ENCODE measurements around the gene RSBN1L.
"Not testable (repeated sequence)": the region's sequence is repeated elsewhere in the genome, so short reads cannot be mapped to it uniquely, and the experiment has no call there.

Gene RSBN1L

DNA sequence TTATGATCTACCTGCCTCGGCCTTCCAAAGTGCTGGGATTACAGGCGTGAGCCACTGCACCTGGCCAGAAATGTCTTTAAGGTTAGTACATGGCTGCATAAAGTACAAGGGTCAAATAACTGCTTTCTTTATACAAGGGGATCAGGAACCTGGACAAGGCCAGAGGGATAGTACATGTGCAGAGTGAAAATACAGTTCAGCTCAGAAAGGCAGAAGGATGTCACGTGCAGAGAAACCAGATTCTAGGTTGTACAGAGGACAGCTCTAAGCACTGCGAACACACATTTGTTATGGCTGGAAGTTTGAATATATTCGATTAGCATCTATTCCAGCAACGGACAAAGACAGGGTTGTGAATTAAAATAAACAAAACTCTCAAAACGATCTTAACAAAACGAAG is 6.0 kb upstream of the RSBN1L start:
- DNase-seq: no peak

DNA sequence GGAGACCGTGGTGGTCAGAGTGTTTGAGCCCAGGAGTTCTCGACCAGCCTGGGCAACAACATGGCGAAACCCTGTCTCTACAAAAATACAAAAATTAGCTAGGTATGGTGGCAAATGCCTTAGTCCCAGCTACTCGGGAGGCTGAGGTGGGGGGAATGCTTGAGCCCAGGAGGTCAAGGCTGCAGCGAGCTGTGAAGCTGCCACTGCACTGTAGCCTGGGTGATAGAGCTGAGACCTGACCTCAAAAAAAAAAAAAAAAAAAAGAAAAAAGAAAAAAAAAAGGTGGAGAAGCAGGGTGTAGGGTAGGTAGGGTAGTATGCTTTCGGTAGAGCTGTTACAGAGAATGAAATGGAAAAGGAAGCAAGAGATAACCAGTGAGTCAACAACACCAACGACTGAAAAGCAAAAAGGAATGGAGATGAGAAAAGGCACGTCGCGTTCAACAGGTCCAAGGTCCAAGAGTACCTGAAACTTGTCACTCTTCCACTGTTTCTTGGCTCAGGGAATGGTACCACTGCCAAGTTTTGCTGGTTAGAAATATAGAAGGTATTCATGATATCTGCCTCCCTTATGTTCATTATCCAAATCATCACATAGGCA is 4.3 kb upstream of the RSBN1L start:
- DNase-seq: no peak

DNA sequence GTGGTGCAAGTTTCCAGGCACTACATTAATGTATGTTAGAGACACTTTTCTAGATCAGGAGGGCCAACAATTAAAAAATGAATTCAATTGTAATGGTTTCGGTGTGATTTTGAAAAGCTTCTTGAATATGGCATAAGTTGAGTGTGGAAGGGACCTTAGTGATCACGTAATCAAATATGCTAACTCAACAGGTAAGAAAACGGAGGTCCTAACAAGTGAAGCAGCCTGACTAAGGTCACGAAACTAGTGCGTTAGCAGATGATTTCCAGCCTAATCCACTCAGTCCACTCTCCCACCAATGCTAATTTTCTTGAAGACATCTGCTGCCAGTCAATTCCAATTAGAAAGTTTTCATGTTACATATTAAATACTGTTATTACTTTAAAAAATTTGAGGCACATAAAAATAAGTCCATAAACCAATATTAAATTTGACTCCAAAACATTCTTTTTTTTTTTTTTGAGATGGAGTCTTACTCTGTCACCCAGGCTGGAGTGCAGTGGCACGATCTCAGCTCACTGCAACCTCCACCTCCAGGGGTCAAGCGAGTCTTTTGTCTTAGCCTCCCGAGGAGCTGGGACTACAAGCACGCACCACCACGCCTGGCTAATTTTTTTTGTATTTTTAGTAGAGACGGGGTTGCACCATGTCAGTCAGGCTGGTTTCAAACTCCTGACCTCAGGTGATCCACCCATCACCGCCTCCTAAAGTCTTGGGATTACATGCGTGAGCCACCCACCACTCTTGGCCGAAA is 2.3 kb upstream of the RSBN1L start:
- no peak for DNase-seq

DNA sequence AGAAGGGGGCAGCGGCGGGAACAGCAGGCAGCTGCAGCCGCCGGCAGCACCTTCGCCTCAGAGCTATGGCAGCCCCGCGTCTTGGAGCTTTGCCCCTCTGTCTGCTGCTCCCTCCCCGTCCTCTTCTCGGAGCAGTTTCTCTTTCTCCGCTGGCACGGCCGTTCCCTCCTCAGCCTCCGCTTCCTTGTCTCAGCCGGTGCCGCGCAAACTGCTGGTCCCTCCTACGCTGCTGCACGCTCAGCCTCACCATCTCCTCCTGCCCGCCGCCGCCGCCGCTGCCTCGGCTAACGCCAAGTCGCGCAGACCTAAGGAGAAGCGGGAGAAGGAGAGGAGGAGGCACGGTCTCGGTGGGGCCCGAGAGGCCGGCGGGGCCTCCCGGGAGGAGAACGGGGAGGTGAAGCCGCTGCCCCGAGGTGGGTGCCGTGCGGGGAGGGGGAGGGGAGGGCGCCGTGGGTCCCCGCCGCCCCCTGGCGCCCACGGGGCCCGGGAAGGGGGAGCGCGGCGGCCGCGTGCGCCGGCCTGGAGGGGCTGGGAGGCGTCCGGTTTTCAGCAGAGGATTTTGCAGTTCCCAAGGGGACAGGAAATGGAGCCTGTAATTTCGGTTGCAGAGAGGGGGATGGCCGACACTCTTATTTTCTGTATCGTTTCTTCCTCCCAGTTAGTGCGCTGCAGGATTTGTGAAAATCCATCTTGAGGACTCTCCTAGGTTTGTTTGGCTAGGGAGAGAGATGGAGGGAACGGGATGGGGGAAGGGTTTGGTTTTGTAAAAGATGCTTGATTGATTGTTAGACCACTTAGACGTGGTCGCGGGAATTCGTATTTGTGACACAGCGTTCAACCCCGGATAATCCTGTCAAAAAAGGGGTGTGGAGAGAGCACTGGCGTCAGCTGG is 630 bp downstream of the RSBN1L start:
- no peak for DNase-seq

DNA sequence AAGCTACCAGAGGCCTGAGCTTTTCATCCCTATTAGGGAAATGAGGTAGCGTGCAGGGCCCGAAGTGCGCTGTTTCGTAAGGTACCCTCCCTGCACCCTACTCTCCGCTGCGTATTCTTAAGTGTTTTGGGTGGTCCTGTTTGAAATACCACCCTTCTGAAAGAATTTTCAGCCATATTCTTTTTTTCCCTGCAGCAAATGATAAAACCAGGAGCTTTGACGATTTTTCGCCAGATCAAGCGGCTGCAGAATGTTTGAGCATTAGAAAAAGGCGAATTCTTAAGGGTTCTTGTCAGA is 1.2 kb downstream of the RSBN1L start:
- DNase-seq: no peak

DNA sequence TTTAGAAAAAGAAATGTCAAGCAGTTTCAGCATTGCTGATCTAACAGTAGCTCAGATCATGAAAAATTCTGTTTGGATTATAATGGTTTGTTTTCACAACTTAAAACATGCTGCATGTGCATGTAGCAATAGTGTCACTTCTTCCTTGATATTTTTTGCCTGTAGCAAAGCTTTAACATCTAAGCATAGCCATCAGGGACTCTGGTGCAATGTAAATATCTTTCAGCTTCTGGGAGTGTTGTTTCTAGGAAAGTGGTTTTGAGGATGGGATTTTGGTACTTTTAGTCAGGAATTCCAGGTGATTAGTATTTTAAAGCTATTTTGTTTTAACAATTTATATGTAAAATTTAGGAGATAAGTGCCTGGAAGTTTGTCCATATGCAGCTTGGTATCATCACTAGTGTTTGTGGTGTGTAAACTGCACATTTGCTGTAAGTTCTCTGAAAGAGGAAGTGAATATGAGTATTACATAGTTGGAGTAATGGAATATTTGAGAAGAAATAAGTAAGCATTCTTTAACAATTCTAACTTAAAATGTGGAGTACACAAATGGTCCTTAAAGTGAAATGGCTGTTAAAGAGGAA is 1.9 kb downstream of the RSBN1L start:
- no peak for DNase-seq

DNA sequence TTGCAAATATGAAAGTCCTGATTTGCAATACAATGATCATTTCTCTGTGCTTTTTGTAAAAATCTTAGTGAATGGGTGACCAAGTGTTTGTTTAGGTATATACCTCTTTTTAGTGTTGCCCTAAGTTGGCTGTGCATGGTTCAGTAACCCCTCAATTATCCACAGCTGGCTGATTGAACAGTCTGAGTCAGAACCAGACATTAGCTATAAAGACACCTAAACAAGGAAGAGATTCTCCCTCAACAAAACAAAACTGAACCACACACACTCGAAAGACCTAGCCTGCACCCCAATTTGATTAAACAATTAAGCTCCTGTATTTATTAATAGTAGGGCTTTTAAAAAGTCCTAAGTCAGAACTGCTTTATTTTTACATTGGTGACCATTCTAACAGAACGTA is 2.8 kb downstream of the RSBN1L start:
- DNase-seq: no peak

DNA sequence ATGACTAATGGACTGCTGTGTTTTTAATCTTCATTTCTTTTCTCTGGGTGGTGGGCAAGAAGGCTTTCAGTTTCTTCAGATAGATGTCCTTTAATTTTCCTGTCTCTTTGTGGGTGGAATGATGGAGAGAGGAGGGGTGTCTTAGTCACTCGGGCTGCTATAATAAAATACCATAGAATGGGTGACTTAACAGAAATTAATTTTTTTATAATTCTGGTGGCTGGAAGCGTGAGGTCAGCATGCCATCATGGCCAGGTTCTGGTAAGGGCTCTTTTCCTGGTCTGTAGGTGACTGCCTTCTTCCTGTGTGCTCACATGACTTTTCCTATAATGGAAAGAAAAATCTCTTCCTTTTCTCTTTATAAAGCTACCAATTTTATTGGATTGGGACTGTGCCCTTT is 6.3 kb downstream of the RSBN1L start:
- DNase-seq: no peak

DNA sequence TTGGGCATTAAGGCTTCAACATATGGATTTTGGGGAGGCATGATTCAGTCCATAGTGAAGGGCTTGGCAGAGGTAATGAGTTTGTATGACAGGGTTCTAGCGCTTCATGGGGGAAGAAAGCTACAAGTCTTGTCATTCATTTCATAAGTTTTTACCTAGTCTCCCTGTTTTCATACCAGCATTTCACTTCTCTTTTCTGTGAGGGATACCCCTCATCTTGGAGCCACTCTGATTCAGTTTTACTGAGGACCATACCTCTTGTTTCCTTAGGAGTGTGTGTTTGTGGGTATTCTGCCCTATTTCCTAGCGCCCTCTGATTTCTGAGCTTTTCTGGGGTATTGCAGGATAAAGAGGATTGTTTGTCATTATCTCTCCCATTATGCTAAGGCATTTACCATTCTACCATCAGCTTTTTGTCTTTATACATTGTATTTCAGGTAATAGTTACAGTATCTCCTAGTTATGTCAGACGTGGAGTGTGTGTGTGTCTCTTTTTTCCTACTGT is 6.8 kb downstream of the RSBN1L start:
- DNase-seq: no peak

DNA sequence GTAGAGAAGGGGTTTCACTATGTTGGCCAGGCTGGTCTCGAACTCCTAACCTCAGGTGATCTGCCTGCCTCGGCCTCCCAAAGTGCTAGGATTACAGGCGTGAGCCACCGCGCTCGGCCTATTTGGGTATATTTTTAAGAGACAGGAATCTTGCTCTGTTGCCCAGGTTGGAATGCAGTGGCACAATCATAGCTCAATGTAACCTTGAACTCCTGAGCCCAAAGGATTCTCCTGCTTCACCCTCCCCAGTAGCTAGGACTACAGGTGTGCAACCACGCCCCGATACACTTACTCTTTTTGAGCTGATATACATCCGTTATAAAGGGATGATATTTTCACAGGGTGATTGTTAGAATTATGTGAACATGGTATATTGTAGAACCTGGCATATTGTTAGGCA is 7.4 kb downstream of the RSBN1L start:
- DNase-seq: not testable (repeated sequence)

DNA sequence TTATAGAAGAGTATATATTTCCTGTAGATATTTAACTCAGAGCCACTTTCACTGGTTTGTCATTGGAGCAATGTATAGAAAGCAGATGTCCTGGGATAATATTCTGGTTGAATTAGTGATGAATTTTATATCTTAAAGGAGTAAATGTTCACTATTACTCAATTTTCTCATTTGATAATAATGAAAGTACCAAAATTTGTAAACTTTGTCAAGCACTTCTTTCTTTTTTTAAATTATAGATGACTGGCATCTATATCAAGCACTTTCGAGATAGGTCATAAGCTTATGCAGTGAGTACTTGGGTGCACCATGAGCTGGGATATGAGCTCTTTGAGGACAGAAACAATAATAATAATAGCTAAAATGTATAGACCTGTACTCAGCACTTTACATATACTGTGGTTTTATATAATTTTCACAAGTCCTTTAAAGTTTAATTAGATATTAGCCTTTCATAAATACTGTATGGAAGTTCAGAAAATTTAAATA is 11.3 kb downstream of the RSBN1L start:
- DNase-seq: no peak

DNA sequence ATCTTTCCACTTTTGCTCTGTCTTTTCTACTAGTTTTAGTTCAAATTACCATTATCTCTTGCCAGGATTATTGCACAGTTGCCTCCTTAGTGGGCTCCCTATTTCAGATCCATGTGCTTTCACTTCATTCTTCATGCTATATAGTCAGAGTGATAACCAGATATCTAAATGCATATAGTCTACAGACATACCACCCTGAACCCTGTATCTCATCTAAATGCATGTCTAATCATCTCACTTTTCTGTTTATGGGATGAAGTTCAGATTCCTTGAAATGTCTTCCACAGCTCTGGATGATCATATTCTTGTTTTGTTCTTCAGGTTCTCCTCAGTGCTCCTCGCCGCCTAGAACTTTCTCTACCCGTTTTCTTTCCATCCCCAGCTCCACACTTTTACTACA is 13.8 kb downstream of the RSBN1L start:
- DNase-seq: no peak

DNA sequence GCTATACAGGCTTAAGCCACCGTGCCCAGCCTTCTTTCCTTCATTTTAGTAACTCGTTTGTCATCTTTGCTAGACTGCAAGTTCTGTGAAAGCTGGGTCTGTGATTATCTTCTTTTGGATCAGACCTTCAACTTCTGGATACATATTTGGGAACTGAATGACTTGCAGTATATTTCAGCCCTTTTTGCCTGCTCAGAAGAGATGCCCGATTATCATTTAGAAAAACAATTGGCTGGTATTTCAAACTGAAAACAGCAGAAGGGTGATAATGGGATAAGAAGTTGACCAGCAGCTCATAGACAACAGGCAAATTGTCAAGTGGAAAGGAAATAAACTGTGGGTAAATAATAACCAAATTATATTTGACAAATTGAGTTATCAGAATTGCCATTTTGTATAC is 14.6 kb downstream of the RSBN1L start:
- DNase-seq: no peak

DNA sequence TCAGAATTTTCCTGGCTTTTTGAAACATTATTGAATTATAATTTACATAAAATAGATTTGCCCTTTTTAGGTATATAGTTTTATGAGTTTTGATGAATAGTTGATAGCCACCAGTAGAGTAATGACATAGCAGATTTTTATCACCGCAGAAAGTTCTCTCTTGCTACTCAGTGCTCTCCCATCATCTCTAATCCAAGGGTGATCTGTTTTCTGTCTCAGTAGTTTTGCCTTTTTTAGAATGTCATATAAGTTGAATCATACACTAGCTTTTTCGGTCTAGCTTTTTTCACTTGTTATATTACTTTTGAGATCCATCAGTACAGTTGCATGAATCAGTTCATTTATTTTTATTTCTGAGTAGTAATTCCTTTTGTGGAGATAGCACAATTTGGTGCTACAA is 17.9 kb downstream of the RSBN1L start:
- no peak for DNase-seq

DNA sequence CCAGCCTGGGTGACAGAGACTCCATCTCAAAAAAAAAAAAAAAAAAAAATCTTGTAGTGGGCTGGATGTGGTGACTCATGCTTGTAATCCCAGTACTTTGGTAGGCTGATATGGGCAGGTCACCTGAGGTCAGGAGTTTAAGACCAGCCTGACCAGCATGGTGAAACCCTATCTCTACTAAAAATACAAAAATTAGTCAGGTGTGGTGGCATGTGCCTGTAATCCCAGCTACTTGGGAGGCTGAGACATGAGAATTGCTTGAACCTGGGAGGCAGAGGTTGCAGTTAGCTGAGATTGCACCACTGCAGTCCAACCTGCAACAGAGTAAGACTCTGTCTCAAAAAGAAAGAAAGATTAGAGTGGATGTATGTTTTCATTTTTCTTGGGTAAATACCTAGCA is 18.7 kb downstream of the RSBN1L start:
- DNase-seq: not testable (repeated sequence)

DNA sequence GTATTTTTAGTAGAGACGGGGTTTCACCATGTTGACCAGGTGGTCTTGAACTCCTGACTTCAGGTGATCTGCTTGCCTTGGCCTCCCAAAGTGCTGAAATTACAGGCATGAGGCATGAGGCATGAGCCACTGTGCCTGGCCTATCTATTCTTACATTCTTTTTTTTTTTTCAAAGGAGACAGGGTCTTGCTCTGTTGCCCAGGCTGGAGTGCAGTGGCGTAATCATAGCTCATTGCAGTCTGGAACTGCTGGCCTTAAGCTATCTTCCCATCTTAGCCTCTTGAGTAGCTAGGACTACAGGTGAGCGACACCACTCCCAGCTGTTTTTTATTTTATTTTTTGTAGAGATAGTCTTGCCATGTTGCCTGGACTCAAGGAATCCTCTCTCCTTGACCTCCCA is 20.5 kb downstream of the RSBN1L start:
- DNase-seq: no peak

DNA sequence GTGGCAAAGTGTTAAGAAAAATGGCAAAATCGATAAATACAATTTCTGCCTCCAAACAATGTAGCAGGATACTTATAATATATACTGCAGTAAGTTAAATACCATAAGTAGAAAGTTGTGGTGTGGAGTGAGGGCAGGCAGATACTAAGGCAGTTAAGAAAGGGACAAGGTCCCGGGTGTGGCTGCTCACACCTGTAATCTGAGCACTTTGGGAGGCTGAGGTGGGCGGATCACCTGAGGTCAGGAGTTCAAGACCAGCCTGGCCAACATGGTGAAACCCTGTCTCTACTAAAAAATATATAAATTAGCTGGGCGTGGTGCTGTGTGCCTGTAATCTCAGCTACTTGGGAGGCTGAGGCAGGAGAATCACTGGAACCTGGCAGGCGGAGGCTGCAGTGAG is 21.3 kb downstream of the RSBN1L start:
- not testable (repeated sequence) for DNase-seq

DNA sequence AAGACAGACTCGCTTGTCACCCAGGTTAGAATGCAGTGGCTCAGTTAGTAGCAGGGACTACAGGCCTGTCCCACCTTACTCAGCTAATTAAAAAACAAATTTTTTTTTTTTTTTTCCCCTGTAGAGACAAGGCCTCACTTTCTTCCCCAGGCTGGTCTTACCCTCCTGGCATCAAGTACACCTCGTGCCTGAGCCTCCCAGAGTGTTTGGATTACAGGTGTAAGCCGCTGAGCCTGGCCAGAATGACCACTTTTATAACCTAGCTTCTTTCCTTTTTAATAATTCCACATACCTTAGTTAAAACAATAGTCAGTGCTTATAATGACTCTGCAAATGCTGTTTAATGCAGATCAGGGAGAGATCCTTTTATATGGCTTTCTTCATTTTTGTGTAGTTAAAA is 31.3 kb downstream of the RSBN1L start:
- DNase-seq: no peak

DNA sequence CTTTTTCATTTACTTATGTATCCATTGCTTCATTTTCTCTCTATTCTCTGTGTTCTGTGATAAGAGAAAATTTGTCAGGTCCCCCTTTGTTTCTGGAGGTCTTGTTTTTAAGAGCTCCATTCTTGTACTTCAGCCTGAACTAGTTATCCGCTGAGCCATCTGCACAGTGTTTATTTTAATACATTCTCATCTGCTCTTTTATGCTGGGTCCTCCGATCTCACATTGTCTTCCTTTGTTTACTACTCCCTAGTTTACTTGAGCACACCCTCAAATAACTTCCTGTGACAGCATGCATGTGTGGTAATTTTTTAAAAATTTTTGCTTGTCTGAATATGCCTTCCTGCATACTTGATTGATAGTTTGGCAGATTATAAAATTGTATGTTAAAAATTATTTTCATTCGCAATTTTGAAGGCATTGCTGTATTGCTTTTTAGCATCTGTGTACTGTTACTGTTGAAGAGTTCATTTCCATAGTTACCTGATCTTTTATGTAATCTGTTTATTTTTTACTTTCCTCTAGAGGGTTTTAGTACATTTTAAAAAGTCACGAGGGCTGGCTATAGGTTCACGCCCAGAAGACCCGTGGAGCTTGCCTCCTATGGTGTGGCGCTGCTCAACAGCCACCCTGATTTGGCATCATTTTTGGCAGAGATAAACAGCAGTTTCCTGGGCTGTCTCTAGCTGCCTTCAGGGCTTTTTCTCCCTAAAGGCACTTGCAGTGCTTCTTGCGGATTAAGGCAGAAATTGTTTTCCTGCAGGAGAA is 31.9 kb downstream of the RSBN1L start:
- no peak for DNase-seq

DNA sequence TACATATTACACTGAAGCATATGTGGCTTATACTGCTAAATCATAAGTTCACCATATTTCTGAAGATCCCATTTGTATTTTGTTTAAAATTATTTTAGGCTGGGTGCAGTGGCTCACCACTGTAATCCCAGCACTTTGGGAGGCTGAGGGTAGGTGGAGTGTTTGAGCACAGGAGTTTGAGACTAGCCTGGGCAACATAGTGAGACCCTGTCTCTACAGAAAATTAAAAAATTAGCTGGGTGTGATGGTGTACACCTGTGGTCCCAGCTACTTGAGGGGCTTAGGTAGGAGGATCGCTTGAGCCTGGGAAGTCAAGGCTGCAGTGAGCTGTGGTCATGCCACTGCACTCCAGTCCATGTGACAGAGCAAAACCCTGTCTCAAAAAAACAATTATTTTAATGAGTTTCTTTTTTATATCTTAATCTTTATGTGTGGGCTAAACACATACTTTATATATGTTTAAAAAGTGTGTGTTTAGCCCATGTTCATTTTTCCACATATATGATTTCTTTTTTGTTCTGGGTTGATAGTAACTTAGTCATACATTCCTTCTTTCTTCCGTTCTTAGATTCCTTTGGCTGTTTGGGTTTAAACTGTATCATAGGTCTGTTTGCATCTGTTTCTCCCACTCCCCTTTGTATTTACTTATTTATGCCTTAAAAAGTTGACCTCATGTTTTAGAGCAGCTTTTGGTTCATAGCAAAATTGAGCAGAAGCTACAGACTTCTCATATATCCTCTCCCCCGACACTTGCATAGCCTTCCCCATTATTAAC is 33.5 kb downstream of the RSBN1L start:
- no peak for DNase-seq

DNA sequence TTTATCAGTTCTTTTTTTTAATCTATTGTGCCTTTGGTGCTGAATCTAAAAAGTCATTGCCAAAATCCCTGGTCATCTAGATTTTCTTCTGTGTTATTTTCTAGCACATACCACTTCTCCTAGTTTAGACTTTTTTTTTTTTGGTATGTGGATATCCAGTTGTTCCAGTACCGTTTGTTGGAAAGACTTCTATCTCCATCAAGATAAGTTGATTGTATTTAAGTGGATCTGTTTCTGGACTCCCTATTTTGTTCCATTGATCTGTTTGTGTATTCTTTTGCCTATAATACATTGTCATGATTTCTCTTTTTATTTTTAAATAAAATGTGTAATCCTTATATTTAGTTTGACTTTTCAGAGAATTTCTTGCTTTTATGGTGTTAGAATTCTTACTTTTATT is 35.5 kb downstream of the RSBN1L start:
- DNase-seq: no peak
